HG03097 (cell line): ENCODE measurements around the gene HECW1.
"Not testable (repeated sequence)": the region's sequence is repeated elsewhere in the genome, so short reads cannot be mapped to it uniquely, and the experiment has no call there.

ENCODE experiments used
- ATAC-seq: cut with Tn5 transposase; IDR thresholded peaks from one replicate; pipeline ENCODE4 v1.9.1; 2021; ENCODE audit not compliant: unreplicated experiment, low FRiP score

HECW1 gene

GRCh38 chr7:43111630-43112458 lies 603 bp upstream of the HECW1 start:
- no peak for ATAC-seq

GRCh38 chr7:43112941-43113621 lies 634 bp downstream of the HECW1 start:
- ATAC-seq, result no peak

- ATAC-seq, result no peak
These were observed 1.4 kb downstream of the HECW1 start for GRCh38 chr7:43113622-43114457.

GRCh38 chr7:43114458-43114780 lies 2.0 kb downstream of the HECW1 start:
- no peak for ATAC-seq

GRCh38 chr7:43116451-43116850 lies 4.0 kb downstream of the HECW1 start:
- ATAC-seq, result no peak

GRCh38 chr7:43117095-43117494 lies 4.6 kb downstream of the HECW1 start:
- ATAC-seq, result no peak

GRCh38 chr7:43117861-43118260 lies 5.4 kb downstream of the HECW1 start:
- ATAC-seq, result no peak

GRCh38 chr7:43118313-43118712 lies 5.9 kb downstream of the HECW1 start:
- ATAC-seq, result no peak

GRCh38 chr7:43119371-43120075 lies 7.1 kb downstream of the HECW1 start:
- no peak for ATAC-seq

GRCh38 chr7:43121973-43122372 lies 9.5 kb downstream of the HECW1 start:
- ATAC-seq, result no peak

- ATAC-seq, result no peak
These were observed 11.0 kb downstream of the HECW1 start for GRCh38 chr7:43123457-43123856.

- no peak for ATAC-seq
These were observed 11.9 kb downstream of the HECW1 start for GRCh38 chr7:43124388-43124787.

GRCh38 chr7:43130347-43130746 lies 17.9 kb downstream of the HECW1 start:
- ATAC-seq, result no peak

- ATAC-seq, result no peak
These were observed 22.7 kb downstream of the HECW1 start for GRCh38 chr7:43135129-43135528.

- ATAC-seq, result no peak
These were observed 23.6 kb downstream of the HECW1 start for GRCh38 chr7:43136064-43136463.

- ATAC-seq, result not testable (repeated sequence)
These were observed 24.8 kb downstream of the HECW1 start for GRCh38 chr7:43137121-43137744.

GRCh38 chr7:43137811-43138210 lies 25.4 kb downstream of the HECW1 start:
- ATAC-seq, result no peak

- no peak for ATAC-seq
These were observed 26.3 kb downstream of the HECW1 start for GRCh38 chr7:43138710-43139109.

- ATAC-seq, result no peak
These were observed 26.7 kb downstream of the HECW1 start for GRCh38 chr7:43139137-43139536.

- no peak for ATAC-seq
These were observed 27.7 kb downstream of the HECW1 start for GRCh38 chr7:43140186-43140585.
